AG08396 (cell line): ENCODE data around the gene GNL3.
A peak's percentile ranks its signal among the peaks of the same experiment; 100 is the strongest.

Experiments
- DNase-seq: peaks from one replicate; pipeline ENCODE4 v3.0.0; 2012; ENCODE audit warnings: low spot score, mixed read lengths

Gene GNL3

DNA sequence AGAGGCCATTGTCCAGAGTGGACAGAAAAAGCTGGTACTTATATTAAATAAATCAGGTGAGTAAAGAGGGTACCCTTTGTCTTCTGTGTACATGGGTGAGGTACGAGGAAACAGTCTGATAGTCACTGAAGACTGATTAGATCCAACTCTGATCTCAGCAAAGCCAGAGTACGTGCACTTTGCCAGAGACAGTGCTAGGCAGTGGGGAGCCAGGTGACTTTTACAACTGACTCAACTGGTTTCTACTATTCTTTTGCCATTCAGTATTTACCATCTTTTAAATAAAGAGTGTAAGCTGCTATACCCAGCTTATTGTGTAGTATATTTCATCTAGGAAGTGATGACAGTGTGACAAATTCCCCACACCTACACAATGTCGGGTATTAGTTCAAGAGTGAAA is 3.3 kb downstream of the GNL3 start:
- no peak for DNase-seq

DNA sequence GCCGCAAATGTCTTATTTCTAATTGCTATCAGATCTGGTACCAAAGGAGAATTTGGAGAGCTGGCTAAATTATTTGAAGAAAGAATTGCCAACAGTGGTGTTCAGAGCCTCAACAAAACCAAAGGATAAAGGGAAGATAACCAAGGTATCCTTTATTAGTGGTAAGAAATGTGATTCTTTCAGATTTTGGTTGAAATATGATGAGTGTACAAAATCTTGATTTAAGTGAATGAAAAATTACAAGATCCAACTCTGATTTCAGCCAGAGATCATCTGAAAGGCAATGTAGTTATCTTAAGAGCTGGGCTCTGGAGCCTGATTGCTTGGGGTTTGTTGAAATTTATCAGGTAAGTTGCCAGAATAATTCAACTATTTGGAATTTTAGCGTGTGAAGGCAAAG is 4.7 kb downstream of the GNL3 start:
- DNase-seq: no peak

DNA sequence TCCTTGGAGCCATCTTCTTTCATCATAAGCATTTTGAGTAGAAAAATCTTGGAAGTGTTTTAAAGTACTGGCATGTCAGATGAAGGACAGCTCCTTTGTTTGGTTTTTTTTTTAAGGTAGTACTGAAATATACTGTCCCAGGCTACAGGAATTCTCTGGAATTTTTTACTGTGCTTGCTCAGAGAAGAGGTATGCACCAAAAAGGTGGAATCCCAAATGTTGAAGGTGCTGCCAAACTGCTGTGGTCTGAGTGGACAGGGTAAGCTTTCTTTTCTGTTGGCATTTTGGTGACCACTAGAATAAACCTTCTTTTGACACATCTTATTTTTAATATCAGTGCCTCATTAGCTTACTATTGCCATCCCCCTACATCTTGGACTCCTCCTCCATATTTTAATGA is 7.2 kb downstream of the GNL3 start:
- DNase-seq: no peak

DNA sequence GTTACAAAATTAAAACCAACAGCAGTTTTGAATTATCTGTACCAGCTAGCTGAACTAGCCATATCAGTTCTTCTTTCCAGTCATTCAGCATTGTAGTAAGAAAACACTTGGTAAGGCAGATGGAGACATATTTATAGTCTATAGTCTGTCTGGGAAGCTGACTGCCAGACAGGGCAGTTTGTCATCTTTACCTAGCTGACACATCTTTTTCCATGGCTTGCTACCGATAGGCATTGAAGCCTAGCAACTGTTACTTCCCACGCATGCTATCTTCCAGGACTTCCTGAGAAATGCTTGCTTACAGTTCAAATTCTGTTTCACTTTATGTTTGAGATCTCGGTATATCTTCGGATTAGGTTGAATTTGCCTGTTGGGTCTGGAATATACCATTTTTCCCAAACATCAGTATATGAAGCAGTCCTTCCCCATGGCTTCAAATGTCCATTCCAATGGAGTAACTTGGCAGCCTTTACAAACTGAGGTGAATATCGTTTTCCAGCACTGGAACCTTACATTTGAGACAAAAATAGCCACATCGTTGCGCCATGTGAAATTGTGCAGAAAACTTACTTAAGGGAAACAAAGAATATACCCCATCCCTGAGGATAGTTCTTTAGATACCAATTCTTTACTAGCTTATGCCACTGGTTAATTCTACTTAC is 8.8 kb downstream of the GNL3 start:
- DNase-seq: no peak

DNA sequence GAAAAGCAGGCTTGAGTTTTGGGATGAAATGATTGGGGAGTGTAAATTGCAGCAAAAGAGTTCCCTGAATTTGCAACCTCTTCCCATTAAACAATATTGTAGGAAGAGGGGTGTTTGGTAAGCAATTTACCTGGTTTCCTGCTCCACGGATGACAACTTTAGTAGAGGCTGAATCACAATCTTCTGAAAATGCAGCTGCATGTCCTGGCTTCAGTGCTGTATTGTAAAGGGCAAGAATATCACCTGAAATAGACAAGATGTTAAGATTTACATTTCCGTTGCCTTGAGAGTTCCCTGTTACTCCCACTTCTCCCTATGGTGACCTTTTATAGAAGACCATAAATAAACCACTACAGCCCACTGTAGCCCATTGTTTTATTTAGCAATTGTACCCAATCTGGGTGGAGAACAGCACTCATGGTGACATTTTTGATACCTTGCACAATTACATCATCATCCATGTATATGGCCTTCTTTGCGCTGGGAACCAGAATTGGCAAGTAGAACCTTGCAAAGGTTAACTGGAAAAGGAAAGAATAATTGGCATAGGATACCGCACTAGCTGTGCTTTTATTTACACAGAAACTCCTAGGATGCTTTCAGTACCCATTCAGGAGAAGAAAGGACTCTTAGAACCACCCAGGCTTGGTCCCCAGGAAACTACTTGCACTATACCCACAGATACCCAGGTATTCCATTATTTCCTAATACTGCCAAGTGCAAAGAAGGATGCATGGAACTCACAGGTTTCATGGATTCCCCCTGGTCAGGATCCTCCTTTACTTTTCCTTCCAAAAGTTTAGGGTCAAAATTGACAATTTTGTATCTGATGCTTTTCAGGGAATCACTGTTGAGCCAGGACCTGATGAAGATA is 10.2 kb downstream of the GNL3 start:
- no peak for DNase-seq

DNA sequence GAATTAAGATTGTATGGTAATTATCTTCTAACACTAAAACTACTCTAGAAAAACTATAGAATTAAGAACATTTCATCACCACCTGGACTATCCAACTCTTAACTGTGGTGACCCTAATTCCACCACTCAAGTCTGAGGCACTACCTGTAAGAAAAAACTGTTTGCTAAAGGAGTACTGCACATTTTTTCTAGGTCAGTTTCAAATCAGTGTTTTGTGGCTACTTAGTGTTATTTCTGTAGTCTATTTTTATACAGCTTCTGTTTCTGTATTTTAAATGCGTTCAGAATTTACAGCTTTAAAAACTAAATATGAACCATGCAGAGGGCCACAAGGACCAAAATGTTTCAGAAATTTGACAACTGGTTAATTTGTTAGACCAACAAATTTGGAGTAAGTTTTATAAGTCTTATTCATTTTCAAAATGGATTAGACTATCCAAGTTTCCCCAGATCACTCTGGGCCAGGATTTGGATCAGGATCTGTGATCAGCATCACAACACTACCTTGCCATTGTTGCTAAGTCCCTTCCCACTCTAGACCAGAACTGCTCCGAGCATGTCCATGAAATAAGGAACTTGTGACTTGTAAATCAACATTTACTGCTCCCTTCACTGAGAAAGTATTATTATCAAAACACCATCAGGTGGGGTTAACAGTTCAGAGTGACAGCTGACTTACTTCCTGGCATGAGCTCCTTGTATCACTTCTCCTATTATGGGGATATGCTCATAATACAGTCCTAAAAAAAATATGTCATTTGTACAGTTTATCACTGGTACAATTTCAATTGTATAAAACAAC is 11.2 kb downstream of the GNL3 start:
- DNase-seq: no peak

DNA sequence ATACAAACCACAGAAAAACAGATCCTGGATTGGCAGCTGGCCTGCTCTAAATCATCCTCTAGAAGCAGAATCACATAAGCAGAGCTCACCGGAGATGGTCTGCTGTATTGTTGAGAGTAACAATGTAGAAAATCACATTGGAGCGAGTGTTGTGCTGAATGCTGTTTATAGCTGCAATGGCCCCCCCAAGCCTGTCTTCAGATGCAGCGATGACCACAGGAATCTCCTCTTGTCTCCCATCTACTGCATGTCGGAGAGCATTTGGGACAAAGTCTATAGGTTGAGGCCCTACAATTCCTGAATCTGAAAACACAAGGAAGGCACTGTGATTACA is 11.8 kb downstream of the GNL3 start:
- DNase-seq: no peak

DNA sequence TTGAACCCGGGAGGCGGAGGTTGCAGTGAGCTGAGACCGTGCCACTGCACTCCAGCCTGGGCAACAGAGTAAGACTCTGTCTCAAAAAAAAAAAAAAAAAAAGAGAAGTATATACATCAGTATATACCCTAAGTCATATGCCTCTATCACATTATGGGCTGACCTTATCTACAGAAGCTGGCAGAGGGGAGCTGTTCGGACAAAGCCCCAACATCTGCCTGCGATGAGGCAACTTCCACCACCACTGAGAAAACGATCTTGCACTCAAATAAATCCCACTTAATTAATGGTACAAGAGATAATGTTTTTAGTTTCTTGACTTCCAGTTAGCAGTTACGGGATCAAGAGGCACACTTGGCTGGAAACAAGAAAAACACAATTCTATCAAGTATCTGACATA is 17.5 kb downstream of the GNL3 start:
- DNase-seq: no peak

DNA sequence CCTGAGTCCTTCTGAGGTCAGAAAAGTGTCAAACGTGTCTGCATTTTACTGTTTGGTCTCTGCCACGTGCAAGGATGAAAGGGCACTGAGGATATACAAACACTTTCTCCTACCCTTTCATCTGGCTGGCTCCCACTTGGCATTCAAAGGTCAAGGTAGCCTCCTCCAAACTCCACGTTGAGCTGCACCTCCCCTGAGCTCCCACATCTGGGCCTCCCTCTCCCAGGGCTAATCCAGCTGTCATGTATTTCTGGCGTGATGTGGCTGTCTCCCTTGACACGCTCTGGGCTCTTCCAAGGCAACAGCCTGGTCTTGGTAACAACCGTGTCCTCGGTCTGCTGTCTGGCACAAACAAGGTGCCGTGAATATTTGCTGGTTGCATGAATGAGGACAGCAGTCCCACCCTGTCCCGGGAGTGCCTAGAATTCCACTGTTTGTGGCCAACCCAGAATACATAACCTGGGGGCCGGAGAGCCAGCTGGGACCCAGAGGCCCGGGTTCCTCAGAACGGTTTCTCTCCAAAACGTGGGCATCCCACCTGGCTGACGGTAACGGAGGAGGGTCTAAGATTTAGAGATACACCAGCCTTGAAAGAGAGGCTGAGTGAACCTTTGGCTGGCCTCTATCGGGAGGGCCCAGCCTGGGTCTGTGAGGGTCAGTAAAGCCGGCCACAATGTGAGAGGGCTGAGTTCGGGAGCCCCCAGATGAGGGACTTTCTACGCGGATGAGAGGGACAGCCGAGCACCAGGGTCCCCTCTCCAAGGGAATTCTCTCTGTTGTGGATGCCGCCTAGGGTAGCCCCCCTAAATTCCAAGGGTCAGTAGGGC is 19.0 kb downstream of the GNL3 start:
- DNase-seq: peak; percentile 65

DNA sequence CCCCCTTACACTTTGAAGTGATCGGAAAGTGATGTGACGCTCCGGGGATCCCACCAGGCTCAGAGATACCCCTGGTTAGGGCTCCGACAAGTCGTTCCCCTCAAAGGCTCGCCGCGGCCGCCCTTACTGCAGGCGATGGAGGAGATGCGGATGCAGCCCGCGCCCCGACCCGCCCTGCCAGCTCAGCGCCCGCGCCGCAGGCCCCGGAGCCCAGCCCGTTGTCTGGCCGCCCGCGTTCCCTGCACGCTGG is 19.5 kb downstream of the GNL3 start:
- no peak for DNase-seq

DNA sequence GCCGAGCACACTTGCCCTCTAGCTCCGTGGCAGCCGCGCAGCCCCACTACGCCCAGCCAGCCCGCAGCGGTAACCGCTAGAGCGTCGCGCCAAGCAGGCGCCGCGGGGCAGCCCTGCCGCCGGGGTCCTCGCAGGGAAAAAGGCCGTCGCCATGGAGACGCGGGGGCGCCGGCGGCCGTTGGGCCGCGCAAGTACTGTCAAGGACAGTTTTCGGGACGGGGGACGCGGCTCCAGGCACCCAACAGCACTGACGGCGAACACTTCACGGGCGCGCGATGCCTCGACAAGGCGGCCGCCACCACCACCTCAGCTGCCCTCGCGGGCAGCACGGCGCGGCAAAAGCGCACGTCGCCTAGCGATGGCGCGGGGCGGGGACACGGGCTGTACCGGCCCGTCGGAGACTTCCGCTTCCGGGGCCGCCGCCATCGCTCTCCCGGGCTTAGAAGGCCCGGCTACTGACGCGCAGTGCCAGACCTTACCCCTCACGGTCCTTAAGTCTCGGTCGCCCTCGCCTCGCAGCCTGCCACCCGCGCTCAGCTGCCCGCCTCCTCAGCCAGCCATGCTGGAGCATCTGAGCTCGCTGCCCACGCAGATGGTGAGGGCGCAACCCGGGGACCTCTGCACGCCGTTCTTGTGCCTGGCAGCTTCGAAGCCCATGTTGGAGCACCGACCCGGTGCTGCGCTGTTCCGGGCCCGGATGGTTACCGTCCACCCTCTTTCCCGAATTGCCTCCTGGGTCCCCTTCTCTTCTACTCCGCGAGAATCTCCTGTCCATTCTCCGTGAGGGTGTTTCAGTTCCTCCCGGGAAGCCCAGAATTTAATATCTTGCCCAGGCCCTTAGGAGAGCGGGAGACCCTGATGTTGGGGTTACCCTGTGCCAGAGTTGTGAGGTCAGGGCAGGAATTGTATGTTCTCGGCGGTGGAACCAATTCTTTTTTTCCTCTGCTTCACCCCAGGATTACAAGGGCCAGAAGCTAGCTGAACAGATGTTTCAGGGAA is 20.2 kb downstream of the GNL3 start, which contains the start of the genes GLT8D1 and SPCS1:
Gene GLT8D1 (minus strand): TSS at position 104 of the 999 bp plus-strand sequence. CDS start 5,331 bp downstream, outside the sequence.
Gene SPCS1 (plus strand): TSS at position 419 of the 999 bp plus-strand sequence. CDS start 141 bp downstream, at position 560.
- DNase-seq: peak; percentile 94

DNA sequence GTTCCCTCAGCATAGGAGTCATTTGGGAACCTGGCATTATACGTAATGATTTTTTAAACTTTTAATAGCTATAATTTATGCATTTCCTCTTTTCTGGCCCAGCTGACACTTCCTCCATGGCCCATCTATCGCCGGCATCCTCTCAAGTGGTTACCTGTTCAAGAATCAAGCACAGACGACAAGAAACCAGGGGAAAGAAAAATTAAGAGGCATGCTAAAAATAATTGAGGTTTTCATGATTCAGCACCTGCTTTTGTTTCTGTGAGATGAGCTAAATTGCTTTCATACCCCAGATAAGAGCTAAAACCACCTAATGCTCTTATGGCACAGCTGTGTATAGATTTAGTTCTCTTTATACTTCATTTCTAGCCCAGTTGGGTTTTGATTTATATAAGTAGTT is 21.8 kb downstream of the GNL3 start:
- DNase-seq: no peak

DNA sequence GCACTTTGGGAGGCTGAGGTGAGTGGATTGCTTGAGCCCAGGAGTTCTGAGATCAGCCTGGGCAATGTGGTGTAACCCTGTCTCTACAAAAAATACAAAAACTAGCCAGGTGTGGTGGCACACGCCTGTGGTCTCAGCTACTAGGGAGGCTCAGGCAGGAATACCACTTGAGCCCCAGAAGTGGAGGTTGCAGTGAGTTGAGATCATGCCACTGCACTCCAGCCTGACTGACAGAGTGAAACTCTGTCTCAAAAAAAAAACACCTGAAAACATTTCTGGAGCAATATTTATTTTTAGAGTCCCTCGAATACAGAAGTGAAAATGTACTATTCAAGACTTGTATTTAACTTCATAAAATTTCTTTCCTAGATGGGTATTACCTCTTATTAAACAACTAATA is 24.7 kb downstream of the GNL3 start:
- DNase-seq: no peak

DNA sequence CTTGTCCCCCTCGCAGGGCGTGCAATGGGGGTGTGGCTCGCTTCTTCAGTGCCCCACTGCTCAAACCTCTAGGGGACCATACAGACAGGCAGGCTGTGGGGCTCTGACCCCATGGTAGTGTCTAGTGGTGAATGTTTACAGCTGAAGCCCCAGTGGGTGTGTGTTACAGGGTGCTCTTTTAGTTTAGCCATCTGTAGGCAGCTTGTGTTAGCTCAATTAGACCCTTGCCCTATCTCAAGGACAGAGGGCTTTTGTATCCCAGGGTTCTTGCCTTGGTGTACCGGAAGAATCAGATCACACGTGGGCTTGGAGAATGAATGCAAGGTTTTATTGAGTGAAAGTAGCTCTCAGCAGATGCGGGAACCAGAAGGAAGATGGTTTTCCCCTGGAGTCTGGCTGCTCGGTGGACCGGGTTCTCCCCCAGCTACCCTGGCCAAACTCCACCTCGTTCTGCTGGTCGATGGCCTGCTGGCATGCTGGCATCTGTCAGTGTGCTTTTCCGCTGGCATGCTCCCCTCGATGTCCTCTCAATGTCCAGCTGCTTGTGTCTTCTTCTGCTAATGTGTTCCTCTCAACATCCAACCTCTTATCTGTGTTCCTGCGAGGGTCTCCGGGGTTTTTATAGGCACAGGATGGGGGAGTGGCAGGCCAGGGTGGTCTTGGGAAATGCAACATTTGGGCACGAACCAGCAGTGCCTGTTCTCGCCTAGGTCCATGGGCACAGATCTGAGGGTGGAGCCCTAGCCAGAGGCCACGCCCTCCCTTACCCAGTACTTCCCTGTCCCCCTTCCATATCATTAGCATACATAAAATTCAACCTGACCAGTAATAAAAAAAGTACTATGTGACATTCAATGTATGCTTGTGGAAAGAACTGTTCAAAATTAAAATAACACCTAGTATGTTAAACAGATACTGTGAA is 26.7 kb downstream of the GNL3 start:
- DNase-seq: no peak

DNA sequence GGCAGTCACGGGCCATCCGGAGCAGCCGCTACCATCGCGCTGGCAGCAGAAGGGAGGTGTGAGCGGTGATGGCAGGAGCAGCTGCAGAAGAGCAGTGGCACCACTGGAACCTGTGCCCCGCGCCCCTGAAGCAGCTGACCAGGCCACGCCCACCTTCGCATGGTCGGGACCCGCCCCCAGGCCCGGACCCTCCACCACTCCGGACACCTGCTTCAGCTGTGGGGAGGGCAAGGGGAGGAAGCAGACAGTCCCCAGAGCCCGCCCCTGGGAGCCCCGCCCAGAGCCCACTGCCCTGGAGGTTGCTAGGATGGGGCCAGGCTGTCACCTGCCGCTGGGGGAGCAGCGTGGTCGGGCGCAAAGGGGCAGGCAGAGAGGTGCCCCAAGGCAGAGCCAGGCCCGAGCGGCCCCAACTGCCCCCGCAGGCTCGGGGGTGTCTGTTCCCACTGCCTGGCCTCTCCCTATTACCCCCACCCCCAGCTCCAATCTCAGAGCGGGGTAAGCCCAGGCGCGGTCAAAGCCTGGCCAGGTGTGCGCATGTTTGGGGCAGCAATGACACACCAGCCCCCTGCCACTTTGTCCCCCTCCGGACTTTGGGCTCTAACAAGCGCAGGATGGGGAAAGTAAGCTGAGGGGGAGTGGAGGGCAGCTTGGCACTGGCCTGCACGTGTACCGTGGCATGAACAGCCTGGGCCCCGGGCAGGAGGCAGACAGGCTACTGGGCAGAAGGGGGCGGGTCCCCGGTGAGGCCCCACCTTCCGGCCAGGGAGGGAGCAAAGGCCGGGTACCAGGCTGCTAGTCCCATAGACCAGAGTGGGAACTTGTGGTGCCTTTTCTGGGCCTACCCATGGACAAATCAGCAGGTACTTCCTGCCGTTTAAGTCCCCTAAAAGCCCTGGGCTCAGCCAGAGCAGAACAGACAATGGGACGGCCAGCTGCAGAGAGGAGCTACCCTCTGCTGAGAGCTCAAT is 28.8 kb downstream of the GNL3 start:
- no peak for DNase-seq

DNA sequence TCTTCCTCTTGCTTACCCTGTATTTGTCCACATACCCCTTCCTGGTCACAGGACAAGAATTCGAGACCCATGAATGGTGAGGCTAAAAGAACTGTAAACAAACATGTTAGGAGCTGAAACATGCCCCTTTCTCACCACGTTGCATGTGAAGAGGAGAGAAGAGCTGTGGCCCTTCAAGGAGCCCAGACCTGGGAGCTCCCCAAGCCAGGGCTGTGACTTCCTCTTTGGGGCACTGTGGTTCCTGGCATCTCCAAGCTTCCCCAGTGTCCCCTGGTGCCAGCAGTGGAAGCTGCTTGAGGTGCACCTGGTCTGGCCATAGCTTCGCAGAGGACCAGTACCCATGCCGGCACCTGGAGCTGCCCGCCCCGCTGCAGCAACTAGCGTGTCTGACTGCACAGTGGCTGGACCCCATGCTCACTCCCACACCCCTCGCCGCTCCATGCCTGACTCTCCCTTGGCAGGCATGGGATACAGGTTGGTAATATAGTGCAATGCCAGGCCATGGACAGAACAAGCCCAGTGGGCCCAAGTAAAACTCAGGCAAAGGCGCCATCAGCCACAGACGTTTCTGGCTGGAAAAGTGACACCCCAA is 30.0 kb downstream of the GNL3 start:
- no peak for DNase-seq

DNA sequence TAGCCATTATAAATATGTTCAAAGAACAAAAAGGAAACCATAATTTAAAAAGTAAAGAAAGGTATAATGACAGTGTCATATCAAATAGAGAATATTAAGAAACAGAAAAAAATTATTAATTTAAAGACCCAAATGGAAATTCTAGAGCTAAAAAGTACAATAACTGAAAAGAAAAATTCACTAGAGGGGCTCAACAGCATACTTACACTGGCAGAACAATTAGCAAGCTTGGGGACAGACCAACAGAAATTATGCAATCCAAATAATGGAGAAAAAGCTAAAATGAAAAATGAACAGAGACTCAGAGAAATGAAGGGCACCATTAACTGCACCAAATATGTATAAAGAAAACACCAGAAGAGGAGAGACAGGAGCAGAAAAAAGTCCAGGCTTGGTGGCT is 33.8 kb downstream of the GNL3 start:
- DNase-seq: no peak
